ENCODE measurements around the gene KCNT2. TPM values are rescaled to one million over a fixed set of nuclear protein-coding genes. Genes with fewer than 3 reads are reported as not detected.

Gene KCNT2
- total and polyA plus RNA-seq, 7 donors = 0.64 to 3.1 (median 1.8) TPM

- Histone ChIP-seq H3K9me3 (no peaks in the 10 kb centered on the region), H3K27me3 (no peaks in the 10 kb centered on the region), H3K27ac (no peak overlapping the region), H3K4me3 (no peak overlapping the region), H3K36me3 (no peaks in the 10 kb centered on the region), H3K4me1 (no peaks in the 10 kb centered on the region)
- intact Hi-C loops (cut with DNase I) = no loop called here
- TF ChIP-seq EP300 (IDR thresholded peaks at IDR 0.05) = no peak
- TF ChIP-seq POLR2A (IDR thresholded peaks at IDR 0.05) = no peak
- TF ChIP-seq POLR2AphosphoS5 (IDR thresholded peaks at IDR 0.05) = no peak
- TF ChIP-seq CTCF (IDR thresholded peaks at IDR 0.05) = no peak
- no peak for DNase-seq
- WGBS, 2 donors = 97% methylated on average over 1 of the region's 1 CpG
These were observed 162.5 kb downstream of the KCNT2 start for GRCh38 chr1:196445775-196446174.

- intact Hi-C loops (cut with DNase I) = no loop called here
- no peak overlapping the region for H3K4me3 ChIP-seq
- DNase-seq = no peak
- no peaks in the 10 kb centered on the region for H3K27me3 ChIP-seq
- no peaks in the 10 kb centered on the region for H3K9me3 ChIP-seq
- no peak for TF ChIP-seq POLR2AphosphoS5 (IDR thresholded peaks at IDR 0.05)
- TF ChIP-seq EP300 (IDR thresholded peaks at IDR 0.05) = no peak
- no peak for TF ChIP-seq CTCF (IDR thresholded peaks at IDR 0.05)
- no peak for TF ChIP-seq POLR2A (IDR thresholded peaks at IDR 0.05)
- no peaks in the 10 kb centered on the region for H3K36me3 ChIP-seq
- no peaks in the 10 kb centered on the region for H3K4me1 ChIP-seq
- no peak overlapping the region for H3K27ac ChIP-seq
These were observed 163.6 kb downstream of the KCNT2 start for GRCh38 chr1:196444634-196445033.

GRCh38 chr1:196442366-196442765 is 165.9 kb downstream of the KCNT2 start:
- Histone ChIP-seq H3K4me3 (no peak overlapping the region), H3K9me3 (no peaks in the 10 kb centered on the region), H3K36me3 (no peaks in the 10 kb centered on the region), H3K27me3 (no peaks in the 10 kb centered on the region), H3K27ac (no peak overlapping the region), H3K4me1 (no peaks in the 10 kb centered on the region)
- TF ChIP-seq POLR2AphosphoS5 (IDR thresholded peaks at IDR 0.05) (no peak), EP300 (IDR thresholded peaks at IDR 0.05) (no peak), POLR2A (IDR thresholded peaks at IDR 0.05) (no peak)
- no peak for DNase-seq
- intact Hi-C loops (cut with DNase I) = no loop called here
- 20 to 63% methylated on average over 3 of the region's 3 CpGs for WGBS, 2 donors

- no peaks in the 10 kb centered on the region for H3K4me1 ChIP-seq
- H3K4me3 ChIP-seq = no peak overlapping the region
- intact Hi-C loops (cut with DNase I) = no loop called here
- no peak for DNase-seq
- H3K27me3 ChIP-seq = no peaks in the 10 kb centered on the region
- H3K36me3 ChIP-seq = no peaks in the 10 kb centered on the region
- H3K27ac ChIP-seq = no peak overlapping the region
- 83 to 85% methylated on average over 1 of the region's 1 CpG for WGBS, 2 donors
- TF ChIP-seq EP300 (IDR thresholded peaks at IDR 0.05) = no peak
- H3K9me3 ChIP-seq = no peaks in the 10 kb centered on the region
These were observed 167.5 kb downstream of the KCNT2 start for GRCh38 chr1:196440711-196441110.

- Histone ChIP-seq H3K36me3 (no peaks in the 10 kb centered on the region), H3K4me3 (no peak overlapping the region), H3K4me1 (no peaks in the 10 kb centered on the region), H3K27me3 (no peaks in the 10 kb centered on the region), H3K27ac (no peak overlapping the region), H3K9me3 (no peaks in the 10 kb centered on the region)
- intact Hi-C loops (cut with DNase I) = no loop called here
- TF ChIP-seq EP300 (IDR thresholded peaks at IDR 0.05) (no peak), POLR2AphosphoS5 (IDR thresholded peaks at IDR 0.05) (no peak), CTCF (IDR thresholded peaks at IDR 0.05) (no peak), POLR2A (IDR thresholded peaks at IDR 0.05) (no peak)
- WGBS, 2 donors = 7 to 47% methylated on average over 2 of the region's 2 CpGs
- DNase-seq = no peak
These were observed 169.9 kb downstream of the KCNT2 start for GRCh38 chr1:196438329-196438728.

- H3K4me1 ChIP-seq = no peaks in the 10 kb centered on the region
- H3K27me3 ChIP-seq = no peaks in the 10 kb centered on the region
- intact Hi-C loops (cut with DNase I) = no loop called here
- TF ChIP-seq POLR2AphosphoS5 (IDR thresholded peaks at IDR 0.05) (no peak), CTCF (IDR thresholded peaks at IDR 0.05) (no peak), POLR2A (IDR thresholded peaks at IDR 0.05) (no peak), EP300 (IDR thresholded peaks at IDR 0.05) (no peak)
- H3K9me3 ChIP-seq = no peaks in the 10 kb centered on the region
- H3K27ac ChIP-seq = no peak overlapping the region
- H3K36me3 ChIP-seq = no peaks in the 10 kb centered on the region
- no peak for DNase-seq
- no peak overlapping the region for H3K4me3 ChIP-seq
These were observed 170.6 kb downstream of the KCNT2 start for GRCh38 chr1:196437671-196438070.

Measured in sigmoid colon (tissue), 7 donors.